Epithelial cell of umbilical artery (primary cell): Measurements from ENCODE around the gene PKD2L2. TPM values are rescaled to one million over a fixed set of nuclear protein-coding genes. Genes with fewer than 3 reads are reported as not detected.

Experiments used
- total RNA-seq: library from RNA; depleted of rRNA; stranded (reverse); fragments of >200 nt; gene quantifications from 2 replicates; pipeline ENCODE4 v1.2.3, GENCODE V29; 2014

Gene PKD2L2
- not detected in 2 replicates for total RNA-seq

DNA sequence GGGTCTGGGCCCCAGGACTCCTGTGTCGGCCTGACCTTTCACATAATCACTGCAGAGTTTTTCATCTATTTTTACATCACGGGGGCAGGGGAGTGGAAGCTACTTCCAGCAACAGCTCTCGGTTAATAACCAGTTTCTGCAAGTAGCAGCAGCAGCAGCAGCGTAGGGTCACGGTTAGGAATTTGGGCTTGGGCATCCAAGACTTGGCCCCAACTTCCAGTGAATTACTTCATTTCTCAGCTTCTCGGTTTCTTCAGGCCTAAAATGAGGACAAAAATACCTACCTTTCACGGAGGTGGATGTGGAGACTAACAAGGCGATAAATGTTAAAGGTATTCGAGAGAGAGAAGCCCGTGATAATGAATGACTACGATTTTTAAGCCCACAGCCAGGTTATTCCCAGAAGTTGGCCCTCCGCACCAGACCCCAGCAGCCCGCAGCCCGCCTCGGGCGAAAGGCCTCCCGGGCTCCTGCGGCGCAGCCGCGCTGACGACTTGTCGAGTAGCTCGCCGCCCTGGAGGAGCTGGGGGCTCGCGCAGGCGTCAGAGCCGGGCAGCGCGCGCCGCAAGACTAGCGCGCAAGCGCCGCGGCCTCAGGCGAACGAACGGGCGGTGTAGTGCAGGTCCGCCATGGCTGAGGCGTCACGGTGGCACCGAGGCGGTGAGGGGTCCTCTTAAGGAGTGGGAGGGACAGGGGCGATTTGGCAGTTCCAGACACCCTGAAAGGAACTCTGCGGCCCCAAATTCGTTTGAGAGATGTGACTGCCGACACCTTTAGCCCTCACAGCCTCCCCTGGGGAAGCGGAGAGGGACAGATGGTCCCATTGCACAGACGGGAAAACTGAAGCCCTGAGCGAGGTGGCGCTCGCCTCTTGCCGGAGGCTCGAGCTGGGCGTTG, at the start of gene PKD2L2:
Gene PKD2L2, plus strand, starts transcription at position 595 of the 897 bp plus-strand sequence. Its CDS starts 35 bp downstream, at position 630.

GRCh38 chr5:137867664-137868063, 21.6 kb upstream of the PKD2L2 start, which contains the start of gene MYOT:
Gene MYOT (plus strand): TSS chr5:137867860. CDS start chr5:137870652, 2,792 bp downstream.

Other genes starting within 250 kb of the PKD2L2 start
- gene KLHL3, start 153.4 kb upstream of the PKD2L2 start, total RNA-seq = 5.5 and 9.1 TPM in 2 replicates
- gene HNRNPA0, start 135.1 kb upstream of the PKD2L2 start, total RNA-seq = 14.9 and 18.5 TPM in 2 replicates
- not detected in 2 replicates for gene MYOT, start 21.6 kb upstream of the PKD2L2 start, total RNA-seq
- gene FAM13B, start 143.6 kb downstream of the PKD2L2 start, total RNA-seq = 12.7 and 20.4 TPM in 2 replicates
- gene WNT8A, start 194.6 kb downstream of the PKD2L2 start, total RNA-seq = not detected in 2 replicates
- 0.65 and 1.1 TPM in 2 replicates for gene NME5, start 250.0 kb downstream of the PKD2L2 start, total RNA-seq